HG03439 (cell line): ENCODE data around the gene DDX54.

Experiments
- ATAC-seq: cut with Tn5 transposase; IDR thresholded peaks from one replicate; pipeline ENCODE4 v1.9.1; 2021; ENCODE audit warnings: mild to moderate bottlenecking, moderate library complexity; ENCODE audit not compliant: unreplicated experiment

Gene DDX54

DNA sequence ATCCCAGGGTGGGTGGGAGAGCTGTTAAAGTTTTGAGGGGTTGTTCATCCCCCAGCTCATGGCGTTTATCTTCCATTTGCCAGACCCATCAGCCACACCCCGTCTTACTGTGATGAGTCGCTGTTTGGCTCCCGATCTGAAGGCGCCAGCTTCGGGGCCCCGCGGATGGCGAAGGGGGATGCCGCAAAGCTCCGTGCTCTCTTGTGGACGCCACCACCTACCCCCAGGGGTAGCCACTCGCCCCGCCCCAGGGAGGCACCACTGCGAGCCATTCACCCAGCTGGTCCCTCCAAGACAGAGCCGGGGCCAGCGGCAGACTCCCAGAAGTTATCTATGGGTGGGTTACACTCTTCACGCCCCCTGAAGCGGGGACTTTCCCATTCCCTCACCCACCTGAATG lies 5.9 kb upstream of the DDX54 start:
- no peak for ATAC-seq

DNA sequence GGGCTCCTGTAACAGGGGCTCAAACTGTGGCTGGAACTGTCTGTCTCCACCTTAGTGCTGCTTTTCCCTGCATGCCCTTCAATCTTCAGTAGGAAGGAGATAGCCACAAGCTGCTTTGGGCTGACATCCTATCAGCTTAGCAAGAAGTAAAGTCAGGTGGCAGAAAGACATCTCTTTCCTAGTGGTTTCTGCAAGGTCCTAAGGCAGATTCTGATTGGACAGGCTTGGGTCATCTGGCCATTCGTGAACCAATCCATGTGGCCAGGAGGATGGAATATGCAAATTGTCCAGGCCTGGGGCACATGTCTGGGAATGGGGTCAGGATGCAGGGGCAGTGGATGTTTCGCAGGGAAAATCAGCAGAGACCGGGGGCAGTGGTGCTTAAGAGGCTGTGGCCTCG lies 5.5 kb upstream of the DDX54 start:
- ATAC-seq = no peak

DNA sequence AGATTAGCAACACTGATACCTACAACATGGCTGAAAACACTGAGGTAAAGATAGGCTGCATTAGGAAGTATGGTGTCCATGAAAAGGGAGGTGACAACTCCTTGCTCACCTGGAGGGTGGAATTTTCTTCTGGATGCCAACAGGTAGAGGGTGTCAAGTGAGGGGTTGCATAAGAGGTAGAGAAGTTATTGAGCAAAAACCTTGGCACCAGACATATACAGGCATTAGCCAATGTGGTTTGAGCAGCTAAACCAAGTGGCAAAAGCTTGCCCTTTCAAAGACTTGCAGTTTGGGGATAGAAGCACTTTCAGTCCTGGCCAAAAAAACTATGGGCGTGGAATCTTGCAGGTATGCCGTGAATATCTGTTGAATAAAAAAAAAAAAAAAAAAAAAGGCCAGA lies 4.1 kb upstream of the DDX54 start:
- no peak for ATAC-seq

DNA sequence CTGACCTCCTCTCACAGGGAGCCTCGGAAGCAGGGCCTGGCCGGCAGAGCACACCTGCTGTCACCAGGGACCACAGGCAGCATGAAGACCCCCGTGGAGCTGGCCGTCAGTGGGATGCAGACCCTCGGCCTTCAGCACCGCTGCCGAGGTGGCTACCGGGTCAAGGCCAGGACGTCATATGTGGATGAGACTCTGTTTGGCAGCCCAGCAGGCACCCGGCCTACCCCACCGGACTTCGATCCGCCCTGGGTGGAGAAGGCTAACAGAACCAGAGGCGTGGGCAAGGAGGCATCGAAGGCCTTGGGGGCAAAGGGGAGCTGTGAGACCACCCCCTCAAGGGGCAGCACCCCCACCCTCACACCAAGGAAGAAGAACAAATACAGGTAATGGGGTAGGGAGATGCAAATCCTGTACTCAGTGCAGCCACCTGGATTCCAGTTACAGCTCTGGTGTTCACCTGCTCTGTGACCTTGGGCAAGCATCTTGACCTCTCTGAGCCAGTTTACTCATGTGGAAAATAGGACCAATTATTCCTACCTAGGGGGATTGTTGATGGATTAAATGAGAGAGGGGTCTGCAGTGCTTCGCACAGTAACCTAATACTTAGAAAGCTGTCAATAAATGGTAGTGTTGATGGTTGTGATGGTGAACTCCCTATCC lies 1.5 kb upstream of the DDX54 start:
- ATAC-seq = no peak

DNA sequence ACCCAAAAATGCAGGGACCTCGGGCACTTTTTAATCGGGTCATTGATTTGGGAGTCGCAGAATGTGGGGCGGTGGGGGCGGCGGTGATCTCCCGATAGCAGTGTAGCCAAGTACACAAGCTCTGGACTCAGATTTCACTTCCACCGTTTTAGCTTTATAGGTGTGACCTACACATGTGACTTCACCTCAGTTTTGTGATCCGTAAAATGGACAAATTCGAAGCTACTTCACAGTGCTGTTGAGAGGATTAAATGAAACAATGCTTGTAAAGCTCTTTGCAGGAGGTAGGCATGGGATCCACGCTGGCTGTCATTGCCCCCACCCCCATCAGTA lies 721 bp upstream of the DDX54 start:
- no peak for ATAC-seq

DNA sequence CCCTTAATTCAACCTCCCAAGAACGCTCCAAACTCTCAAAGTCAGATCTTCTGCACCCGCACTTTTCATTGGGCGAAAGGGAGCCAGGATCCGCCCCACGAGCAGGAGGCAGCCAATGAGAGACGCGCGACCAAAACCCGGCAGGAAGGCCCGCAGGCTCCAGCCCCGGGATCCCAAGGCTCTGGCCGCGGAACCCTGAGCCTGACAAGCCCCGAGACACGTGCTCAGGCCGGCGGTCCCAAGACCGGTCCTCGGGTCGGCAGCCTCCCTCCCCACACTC lies 438 bp downstream of the DDX54 start:
- peak; percentile 78 for ATAC-seq

DNA sequence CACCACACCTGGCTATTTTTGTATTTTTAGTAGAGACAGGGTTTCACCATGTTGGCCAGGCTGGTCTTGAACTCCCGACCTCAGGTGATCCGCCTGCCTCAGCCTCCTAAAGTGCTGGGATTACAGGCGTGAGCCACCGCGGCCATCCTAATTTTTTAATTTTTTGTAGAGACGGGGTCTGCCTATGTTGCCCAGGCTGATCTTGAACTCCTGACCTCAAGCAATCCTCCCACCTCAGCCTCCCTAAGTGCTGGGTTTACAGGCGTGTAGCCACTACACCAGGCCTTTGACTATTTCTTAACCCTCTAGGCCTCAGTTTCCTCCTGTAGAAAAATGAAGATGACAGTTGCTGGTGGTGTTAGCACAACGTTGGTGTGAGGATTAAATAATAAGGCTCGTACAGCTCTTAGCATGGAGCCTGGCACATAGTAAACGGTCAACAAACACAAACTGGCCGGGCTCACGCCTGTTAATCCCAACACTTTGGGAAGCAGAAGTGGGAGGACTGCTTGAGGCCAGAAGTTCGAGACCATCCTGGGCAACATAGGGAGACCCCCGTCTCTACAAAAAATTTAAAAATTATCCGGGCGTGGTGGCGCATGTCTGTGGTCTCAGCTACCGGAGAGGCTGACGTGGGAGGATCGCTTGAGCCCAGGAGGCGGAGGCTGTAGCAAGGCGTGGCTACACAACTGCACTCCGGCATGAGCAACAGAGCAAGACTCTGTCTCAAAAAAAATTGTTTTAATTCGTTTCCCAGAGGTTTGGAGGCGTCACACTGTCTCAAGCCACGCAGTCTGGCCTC lies 979 bp downstream of the DDX54 start:
- ATAC-seq = peak; percentile 43

DNA sequence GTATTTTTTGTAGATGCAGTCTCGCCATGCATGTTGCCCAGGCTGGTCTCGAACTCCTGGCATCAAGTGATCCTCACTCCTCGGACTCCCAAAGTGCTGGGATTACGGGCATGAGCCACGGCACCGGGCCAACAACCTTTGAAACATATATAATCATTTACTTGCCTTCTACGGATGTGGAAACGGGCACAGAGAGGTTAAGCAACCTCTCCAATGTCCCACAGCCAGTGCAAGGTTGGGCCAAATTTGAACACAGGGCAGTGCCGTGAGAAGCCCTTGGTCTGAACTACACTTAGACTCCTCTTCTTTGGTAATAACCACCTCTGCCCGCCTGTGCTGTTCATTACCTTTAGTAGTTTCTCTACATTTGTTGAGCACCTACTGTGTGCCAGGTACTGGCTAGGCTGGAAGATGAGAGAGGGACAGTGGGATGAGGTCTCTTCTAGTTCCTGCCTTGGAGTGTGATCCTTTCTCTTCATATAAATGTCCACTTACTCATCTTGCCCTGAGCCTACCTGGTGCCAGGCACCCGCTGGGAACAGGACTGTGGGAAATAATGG lies 2.2 kb downstream of the DDX54 start:
- ATAC-seq = no peak

DNA sequence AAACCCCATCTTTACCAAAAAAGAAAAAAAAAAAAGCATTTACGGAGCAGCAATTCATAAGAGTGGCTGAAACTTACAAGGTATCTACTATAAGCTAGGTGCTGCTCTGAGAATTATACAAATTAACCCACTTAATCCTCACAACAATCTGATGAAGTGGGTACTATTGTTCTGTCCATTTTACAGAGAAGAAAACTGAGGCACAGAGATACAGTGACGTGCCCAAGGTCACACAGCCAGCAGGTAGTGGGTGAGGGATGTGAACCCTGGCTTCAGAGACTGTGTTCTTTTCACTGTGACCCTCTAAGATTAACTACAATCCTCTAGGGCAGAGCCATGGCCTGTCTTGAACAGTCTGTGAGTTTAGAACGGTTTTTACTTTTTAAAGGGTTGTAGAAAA lies 3.3 kb downstream of the DDX54 start:
- no peak for ATAC-seq

DNA sequence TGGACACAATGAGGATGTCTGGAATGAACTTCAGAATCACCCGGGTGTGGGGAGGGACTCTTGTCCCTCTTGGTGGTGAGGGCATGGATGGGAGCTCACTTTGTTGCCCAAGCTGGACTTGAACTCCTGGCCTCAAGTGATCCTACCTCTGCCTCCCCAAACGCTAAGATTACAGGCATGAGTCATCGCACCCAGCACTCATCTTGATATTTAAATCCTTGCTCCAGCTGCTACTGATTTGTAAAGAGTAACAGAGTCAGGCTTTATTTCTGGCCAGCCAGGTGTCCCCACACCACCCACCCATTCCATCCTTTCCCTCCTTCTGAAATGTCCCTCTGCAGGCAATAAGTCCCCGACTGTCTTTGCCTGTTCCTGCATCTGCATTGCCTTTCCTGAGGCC lies 4.9 kb downstream of the DDX54 start:
- ATAC-seq = no peak

DNA sequence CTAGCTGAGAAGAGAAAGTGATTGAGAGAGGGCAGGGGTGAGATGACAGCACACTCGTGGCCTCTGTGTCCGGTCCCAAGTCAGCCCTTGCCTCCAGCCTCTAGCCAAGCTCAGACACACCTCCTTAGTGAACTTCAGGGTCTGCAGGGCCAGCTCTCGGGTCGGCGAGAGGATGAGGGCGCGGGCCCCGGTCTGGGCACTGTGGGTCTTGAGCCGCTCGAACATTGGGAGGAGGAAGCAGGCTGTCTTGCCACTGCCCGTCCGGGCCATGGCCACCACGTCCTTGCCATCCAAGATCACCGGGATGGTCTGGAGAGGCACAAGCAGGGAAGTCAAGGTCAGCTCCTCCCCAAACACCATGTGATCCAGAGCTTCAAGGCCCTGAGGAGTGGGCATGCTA lies 6.3 kb downstream of the DDX54 start:
- no peak for ATAC-seq

DNA sequence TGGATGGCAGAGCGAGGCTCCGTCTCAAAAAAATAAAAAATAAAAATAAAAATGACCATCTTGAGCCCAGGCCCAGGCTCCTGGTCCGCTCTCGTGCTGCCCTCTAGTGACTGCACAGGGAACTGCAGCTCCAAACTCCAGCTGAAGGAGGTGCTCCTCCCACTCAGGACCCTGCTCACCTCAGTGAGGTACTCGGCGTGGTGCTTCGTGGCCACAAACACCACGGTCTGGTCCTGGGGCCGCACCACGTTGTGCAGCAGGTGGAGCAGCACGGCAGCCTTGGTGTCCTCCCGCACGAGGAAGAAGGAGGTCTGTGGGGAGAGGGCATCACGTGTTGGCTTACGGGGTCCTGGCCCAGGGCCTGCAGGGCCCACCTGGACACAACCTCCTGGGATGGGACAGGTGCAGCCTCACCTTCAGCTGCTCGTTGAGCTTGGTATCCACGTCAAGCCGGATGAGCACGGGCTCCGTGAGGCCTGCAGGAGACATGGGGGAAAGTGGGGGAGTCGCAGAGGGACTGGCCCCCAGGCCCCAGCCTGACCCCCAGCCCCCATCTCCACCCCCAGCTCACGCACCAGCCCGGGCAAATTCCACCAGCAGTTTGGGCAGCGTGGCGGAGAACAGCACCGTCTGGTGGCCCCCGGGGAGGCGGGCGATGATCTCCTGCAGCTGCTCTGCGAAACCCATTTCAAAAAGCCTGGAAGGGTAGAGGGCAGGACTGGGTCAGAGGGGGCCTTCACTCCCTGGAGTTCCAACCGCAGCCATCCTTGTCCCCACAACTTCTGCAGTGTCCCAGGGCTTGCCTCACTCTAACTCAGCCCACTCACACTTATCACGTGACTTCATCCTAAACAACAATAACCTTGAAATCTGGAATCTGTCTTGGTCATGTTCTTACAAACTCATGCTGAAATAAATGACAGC lies 10.6 kb downstream of the DDX54 start:
- peak; percentile 55 for ATAC-seq

DNA sequence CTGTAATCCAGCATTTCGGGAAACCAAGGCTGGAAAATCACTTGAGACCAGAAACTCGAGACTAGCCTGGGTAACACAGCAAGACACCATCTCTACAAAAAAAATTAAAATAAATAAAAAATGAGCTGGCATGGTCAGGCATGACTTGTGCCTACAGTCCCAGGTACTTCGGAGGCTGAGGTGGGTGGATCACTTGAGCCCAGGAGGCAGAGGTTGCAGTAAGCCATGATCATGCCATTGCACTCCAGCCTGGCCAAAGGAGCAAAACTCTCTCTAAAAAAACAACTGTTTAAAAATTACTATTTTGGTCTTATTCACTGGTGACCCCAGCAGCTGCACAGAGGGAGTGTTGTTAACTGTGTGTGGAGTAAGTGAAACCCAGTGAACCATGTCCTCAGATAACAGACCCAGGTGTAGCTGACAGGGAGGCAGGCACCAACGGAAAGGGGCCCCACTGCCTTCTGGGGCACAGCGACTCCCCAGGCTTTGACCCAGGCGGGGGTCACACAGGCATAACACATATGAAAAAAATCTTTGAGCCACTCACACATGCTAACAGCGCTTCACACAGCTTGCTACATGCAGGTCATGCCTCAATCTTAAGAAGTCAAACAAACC lies 12.1 kb downstream of the DDX54 start:
- ATAC-seq = peak; percentile 41

DNA sequence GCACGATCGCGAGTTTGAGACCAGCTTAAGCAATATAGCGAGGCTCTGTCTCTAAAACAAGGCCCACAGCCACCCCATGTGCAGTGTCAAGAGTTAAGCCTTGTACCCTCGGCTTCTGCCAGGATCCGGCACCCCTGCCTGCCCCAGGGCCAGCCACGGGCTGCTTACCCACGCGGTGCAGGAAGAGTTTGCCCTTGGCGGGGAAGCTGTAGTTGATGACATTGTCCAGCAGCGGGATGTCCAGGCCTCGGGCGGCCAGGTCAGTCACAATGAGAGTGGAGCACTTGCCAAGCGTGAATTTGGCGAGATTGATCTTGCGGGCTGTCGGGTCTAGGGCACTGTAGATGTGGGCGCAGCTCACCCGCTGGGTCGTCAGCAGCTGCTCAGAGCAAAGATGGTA lies 13.1 kb downstream of the DDX54 start:
- ATAC-seq = no peak

DNA sequence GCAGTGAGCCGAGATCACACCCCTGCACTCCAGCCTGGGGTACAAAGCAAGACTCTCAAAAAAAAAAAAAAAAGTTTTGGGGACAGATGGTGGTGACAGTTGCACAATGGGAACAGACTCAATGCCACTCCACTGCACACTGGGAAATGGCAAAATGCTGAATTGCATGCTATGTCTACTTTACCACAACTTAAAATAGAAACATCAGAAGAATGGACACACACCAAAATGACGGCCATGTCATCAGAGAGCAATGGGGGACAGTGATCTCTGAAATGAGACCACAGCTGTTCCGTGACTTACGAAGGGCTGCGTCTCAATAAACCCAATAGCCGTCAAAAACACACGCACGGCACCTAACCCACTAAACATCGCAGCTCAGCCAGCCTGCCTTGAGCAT lies 13.7 kb downstream of the DDX54 start:
- ATAC-seq = no peak

DNA sequence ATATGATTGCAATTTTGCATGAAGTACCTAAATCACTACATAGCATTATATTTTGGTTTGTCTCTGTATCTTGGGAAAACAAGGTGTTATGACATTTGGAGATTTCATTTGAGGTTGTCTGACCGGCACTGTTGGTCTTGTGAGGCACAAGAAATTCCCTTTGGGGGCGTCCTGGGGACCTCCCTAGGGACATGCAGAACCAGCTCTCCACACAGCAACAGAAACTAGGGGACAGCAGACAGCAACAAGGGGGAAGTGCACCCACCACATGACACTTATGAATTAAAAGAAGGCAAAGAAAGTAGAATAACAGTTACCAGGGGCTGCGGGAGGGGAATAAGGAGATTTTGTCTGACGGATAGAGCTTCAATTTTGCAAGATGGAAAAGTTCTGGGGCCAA lies 14.4 kb downstream of the DDX54 start:
- ATAC-seq = no peak

DNA sequence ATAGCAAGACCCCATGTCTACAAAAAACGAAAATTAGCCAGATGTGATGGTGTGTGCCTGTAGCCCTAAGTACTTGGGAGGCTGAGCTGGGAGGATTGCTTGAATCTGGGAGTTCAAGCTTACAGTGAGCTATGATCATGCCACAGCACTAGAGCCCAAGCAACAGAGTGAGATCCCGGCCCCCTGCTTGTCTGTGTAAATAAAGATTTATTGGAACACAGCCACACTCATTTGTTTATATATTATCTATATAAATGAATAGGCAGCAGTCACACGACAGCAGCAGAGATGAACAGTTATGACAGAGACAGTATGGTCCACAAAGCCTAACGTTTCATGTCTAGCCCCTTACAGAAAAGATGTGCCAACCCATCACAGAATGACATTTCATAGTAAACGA lies 14.8 kb downstream of the DDX54 start:
- no peak for ATAC-seq

DNA sequence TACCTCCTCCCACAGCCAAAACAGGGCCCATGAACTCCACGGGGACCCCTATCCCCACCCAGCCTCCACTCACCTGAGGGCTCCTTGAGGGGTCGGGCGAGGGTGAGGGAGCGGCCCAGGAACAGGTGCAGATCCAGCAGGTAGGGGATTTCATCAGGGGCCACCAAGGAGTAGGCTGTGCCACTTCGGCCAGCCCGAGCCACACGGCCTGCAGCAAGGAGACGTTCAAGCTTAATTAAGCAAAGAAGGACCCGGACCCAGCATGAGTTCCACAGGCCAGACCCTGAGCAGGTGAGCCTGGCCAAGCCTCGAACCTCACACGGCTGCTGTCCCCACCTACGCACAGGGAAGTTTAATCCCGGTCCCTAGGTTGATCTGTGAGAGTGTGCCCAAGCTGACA lies 15.6 kb downstream of the DDX54 start:
- ATAC-seq = no peak

DNA sequence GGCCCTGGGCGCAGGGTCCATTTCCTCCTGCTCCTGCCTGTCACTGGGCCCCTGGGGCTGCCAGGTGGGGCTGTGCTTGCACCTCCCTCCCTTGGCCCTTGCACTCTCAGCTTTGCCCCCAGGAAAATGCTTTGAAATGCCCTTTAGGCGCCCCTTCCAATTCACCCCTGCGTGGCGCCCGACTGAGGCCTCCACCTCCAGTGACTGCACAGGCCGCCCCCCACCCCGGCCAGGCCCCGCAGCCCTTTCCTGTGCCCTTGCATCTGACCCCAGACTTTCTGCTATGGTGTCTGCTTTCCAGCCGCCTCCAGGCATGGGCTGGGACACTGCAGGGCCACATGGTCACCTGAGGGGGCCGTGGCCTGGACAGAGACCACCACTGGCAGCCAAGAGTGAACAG lies 17.4 kb downstream of the DDX54 start:
- no peak for ATAC-seq

DNA sequence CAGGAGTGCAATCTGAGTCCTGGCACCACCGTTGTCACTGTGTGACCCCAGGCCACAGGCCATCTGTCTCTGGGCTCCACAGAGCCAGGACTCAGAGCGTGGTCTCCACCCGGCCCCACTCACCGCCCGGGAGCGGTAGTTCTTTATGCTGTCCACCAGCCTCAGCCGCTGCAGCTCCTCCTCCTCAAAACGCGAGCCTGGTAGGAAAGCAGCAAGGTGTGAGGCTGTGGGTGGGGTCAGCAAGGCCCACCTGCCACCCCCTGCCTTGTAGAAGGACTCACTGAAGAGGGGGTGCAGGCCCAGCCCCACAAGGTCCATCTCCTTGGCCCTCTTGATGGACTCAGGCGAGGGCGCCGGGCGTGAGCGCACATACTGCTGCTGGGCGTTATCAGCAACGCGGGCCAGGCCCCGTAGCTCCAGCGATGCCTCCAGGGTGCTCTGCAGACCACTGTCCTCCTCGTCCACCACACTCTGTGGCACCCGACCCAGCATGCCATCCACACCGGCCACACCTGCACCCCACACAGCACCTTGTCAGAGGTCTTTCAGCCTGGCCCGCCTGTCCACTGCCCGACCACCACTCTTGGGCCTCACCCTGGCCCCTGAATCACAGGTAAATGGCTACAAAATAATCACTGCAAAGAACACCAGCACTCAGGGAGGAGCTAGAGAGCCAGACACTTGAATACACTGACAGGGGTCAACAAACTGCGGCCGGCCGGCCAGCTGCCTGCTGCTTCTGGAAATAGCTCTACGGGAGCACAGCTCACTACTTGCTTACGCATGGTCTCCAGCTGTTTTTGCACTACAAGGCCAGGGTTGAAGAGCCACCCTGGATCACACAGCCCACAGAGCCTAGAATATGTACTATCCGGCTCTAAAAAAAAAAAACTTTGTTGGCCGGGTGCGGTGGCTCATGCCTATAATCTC lies 19.5 kb downstream of the DDX54 start:
- ATAC-seq = no peak
